NCI-H2196 treated with DMSO at 0.1 percent for 48 hours (cell line): ENCODE measurements around the gene ANK2.

ENCODE experiments used
- DNase-seq: peaks from one replicate; lab custom pipeline; 2025; ENCODE audit not compliant: unreplicated experiment; lab: John Stamatoyannopoulos, UW

Gene ANK2

DNA sequence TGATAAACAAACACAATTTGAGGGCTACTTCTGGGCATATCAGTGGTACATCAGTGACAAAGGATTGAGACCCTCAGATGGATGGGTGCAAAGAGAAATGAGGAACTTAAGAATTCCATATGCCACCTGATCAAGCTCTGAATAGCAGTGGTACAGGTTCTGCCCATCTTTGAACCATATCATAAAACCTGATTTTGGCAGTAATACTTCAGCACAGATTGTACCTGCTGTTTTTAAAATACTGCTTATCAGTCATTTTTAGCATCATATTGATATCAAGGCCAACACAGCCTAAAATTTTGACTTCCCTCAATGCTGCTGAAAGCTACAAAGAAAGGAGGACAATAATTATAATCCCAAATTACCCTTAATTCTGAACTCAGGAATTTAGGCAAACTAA is 41.5 kb downstream of the ANK2 start:
- DNase-seq, result no peak

DNA sequence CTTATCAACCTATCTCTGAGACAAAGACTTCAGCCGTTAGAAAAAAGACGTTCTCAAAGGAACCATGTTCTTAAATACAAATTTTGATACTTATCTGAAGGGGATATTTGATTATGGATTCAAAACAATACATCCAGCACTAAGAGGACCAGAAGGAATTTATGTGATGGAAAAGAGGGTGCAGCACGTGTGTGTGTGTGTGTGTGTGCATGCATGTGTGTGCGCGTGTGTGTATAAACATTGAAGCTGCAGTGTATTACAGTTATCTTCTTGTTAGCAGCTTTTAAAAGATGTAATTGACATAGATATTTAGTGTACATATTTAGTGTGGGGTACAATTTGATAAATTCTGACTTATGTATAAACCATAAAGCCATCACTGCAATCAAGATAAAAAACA is 44.9 kb downstream of the ANK2 start:
- DNase-seq, result no peak

DNA sequence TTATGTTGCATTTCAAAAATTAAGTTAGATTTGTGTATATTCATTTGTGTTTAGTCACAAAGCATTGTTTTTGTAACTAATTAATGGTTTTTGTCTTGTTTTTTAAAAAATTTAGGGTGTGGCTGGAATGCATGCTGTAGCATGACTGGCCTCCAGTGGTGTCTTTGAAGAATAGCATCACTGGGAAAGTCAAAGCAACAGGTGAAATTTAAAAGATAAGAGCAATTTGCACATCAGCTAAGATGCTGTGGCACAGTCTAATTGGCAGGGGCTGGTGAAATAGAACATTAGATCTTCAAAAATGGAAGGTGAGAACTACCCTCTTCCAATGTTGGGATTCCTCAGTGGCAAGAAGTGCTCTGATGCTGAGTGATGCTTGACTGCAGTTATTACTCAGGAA is 45.3 kb downstream of the ANK2 start:
- DNase-seq, result peak; percentile 7

DNA sequence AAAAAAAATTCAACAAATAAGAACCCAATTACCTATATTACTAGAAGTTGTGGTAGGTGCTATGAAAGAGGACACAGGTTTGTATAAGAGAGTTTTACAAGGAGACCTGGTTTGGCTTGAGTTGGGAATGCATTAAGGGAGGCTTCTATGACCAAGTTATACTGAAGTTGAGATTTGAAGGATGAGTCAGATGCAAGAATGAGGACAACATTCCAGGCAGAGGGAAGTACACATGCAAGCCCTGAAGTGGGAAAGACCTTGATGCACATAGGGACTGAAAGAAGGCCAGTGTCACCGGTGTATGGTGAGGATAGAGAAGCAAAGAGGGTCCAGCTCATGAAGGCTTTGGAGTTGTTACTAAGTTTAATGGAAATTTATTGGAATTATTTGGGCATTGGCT is 52.2 kb downstream of the ANK2 start:
- no peak for DNase-seq

DNA sequence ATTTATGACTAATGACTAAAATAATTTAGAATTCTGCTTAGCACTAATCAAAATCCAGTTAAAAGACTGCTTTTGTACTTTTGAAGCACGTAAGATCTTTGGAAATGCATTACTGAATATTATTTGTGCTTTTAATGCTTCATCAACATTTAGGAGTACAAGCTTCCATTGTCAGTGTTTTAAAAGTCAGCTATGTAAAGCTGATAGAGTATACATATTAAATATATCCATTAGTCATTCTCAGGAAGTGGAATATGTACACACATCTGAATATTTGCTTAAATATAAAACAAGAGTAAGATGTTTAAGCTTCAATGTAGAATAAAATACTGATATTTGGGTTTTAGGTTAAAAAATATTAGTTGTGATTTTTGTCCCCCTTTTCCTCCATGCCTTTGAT is 54.1 kb downstream of the ANK2 start:
- DNase-seq, result no peak

DNA sequence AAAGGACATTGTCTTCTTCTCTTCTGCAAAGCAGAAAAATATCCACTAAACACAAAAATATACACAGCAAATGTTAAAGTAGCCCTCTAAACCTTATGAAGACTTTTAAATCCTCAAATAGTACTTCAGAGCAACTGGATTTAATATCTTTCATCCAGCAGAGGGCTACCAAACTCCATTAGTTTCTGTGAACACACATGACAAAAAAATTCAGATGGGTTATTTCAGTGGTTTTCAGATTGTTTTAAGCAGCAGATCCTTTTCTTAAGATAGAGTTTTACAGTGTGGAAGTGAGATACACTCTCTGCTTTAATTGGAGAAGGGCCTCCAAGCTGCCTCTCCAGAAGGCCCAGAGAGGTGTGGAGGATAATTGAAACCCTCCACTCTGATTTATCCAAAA is 56.7 kb downstream of the ANK2 start:
- DNase-seq, result peak; percentile 14

DNA sequence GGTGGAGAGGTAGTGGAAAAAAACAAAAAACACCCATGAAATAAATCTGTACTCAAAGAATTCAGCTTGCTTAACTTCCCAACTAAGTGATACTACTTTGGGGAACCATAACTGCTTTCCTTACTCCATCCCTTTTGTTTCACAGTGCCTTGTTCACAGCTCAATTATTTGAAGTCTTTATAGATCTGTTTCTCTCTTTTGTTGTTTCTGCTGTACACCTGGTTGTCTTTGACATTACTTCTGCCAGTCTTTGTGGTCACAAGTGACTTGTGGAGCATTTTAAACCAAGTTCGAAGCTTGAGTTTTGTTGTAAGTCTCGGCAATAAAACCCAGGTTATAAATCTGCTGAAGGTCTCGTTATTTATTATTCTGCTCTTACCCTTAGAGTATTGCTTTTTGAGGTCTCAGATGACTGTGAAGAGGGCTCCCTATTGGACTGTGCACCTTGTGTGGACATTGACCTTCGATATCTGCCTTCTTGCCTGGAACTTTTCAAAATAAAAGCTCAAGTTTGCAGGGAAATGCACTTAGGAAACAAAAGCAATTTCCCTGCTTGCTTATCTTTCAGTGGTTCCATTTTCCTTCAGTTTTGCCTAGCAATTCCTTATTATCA is 59.8 kb downstream of the ANK2 start:
- DNase-seq, result no peak

DNA sequence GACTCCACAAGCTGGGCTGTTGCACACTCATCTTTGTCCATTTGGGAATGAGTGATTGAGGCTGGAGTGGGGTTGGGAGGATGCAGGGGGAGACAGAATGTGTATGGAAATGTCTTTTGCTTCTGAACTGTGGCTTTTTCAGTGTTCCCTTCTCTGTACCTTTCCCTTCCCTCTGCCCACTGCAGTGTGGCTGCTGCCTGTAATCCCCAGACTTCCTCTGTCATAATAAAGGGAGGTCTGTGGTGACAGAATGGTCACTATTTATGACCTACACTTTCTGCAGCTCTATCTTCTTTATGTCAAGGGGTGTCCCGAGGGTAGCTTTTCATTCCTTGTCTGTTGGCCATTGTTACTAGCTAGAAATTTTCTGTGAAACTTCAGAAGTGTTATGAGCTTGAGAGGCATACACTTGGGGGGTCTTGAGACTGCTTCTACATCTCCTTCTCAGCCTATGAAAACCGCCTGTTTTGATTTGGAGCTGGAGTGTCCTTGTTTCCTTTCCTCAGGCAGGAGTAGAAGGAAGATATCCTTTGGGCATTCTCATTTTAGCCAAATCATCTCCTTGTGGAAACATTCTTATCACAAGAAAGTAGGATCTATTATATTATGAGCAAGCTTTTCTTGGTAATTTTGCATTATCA is 63.0 kb downstream of the ANK2 start:
- no peak for DNase-seq

DNA sequence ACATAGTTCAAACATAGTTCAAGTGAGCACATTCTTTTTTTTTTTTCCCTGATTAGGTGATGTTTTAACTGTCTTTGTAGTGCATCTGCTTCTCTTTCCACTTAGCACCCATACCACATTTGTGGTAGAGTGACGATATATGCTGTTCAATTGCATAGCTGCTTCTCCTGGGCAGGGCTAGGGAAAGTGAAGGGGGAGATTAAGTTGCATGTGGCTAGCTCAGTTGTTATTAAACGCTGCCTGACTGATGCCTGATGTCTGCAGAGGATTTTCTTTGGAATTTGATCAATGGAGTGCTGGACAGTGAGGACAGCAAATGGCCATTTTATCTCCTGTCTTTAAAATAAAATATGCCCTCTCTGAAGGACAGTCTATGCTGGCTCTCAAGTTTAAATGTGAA is 63.7 kb downstream of the ANK2 start:
- DNase-seq, result no peak

DNA sequence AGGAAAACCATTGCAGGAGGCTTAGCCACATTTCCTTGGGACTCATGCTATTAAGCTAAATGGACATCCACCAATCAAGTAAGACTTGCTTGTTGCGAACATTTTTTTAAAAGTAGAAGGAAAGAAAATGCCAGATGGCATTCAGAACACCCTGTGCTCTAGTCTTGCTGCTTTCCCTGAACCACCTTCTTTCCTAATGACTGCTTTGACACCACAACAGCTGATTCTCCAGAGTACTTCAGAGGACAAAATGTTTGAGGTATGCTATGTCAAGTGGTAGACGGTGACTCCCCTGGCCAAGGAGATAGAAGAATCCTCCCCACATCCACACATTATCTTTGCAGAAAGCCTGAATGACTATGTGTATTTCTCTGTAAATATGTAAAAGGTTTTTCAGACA is 65.4 kb downstream of the ANK2 start:
- no peak for DNase-seq

DNA sequence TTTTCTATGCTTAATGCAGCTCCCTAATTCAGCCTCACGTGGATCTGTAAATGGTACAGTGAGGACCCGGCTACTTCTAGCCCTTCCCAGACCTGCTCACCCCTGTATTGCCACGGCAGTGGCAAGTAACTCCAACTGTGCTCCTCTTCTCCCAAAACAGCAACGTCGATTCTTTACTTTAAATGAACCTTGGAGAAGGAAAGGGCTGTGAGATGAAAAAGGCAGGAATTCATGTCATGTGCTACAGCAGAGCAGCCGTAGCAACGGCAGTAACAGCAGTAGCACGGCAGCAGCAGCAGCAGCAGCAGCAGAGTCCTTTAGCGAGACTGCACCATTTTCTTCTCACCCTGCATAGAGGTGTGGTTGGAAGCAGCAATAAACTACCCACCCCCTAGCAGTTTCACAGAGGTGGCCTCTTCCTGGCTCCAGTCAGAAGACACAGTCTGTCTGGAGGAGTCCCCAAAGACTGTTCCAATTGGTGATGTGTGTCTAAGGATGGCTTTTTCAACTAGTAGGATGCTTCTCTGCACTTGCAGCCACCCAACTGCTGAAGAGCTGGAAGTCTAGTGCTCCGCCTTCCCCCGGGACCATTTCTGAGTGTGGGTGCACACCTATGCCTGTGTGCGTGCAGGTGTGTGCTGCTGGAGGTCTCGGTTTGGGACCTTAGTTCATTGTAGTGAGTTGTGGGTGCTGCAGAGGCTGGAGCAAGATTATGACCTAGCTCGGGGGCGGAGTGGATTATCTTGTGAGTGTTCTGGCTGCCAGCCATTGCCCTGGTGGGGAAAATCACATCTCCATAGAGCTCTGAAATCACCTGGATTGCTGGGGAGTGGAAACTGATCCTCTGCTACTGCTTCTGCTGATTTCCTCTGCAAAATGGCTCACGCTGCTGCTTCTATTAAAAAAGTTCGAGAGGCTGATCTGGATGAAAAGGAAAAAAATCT is 67.2 kb downstream of the ANK2 start:
- DNase-seq, result peak; percentile 12

DNA sequence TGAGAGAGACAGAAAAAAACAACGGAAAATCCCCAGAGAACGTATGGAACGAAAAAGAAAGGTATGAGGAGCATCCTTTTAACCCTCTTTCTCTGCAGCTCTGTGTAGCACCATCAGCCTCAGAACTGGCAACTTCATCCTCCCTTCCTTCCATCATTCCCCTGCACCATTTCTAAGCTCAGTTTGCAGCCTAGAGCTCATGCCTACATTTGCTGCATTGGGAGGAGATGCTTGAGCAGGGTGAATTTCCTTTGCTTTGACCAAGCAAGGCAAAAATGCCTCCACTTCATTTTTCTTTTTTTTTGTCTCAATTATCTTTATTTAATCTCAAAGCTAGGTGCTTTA is 67.9 kb downstream of the ANK2 start:
- no peak for DNase-seq

DNA sequence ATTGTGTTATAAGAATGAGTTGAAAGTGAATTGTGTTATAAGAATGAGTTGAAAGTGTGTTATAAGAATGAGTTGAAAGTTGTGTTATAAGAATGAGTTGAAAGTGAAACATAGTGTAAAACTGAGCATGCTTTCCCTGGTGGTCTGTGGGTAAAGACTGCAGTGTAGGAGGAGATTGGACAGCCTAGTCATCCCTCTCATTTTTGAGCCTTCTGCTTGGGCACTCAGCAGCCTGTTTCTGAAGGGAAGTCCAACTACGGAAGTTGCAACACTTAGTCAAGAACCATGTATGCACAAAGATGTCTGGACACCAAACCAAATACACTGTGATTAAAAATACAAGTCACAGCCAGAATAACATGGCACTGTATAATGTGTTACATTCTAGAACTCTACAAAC is 72.6 kb downstream of the ANK2 start:
- no peak for DNase-seq

DNA sequence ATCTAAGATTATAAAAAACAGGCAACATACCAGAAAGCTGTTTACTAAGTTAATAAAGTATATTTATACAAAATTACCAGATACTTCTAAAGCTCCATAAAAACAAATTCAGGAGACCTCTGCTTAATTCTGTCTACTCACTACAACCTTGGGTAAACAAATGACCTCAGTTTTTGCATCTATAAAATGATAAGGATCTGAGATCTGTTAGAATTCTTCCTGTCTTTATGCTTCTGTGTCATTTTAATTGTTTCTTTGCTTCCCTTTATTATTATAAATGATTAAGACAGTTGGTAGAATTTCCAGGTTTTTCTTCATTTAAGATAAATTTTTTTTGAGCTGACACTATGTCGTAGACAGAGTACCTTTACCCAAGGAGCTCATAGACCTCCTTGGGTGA is 76.0 kb downstream of the ANK2 start:
- DNase-seq, result no peak

DNA sequence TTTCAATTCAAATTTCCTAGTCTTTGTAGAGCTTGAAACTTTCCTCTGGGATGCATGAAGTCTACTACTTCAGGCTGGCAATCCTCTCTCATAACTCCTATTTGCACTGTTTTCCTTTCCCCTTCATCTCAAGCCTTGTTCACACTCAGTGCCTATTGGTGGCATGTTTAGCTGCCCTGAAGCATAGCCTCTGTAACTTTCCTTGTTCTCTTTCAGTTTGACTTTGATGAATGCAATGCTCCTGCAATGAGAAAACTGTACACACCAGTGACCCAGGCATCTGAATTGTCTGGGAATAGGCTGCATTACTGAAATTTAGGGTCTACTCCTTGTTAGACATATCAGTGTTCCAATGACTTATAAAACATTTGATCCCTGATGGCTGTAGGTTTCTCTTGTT is 81.7 kb downstream of the ANK2 start:
- DNase-seq, result no peak

DNA sequence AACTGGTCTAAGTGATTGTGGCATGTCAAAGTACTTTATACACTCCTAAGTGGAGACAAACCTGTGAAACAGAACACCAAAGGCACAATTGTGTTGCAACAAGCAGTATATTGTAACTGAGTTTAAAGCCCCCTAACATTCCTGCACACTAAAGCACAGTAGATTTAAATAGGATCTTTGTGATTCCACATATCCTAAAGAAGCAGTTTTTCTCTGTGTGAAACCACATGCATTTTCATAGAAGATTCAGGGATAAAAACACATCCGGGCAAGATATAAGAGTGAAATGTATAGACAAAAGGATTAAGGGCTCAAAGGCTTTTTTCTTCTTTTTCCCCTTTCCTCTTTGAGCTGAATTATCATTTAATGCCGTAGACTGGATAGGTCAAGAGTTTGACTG is 82.2 kb downstream of the ANK2 start:
- no peak for DNase-seq

DNA sequence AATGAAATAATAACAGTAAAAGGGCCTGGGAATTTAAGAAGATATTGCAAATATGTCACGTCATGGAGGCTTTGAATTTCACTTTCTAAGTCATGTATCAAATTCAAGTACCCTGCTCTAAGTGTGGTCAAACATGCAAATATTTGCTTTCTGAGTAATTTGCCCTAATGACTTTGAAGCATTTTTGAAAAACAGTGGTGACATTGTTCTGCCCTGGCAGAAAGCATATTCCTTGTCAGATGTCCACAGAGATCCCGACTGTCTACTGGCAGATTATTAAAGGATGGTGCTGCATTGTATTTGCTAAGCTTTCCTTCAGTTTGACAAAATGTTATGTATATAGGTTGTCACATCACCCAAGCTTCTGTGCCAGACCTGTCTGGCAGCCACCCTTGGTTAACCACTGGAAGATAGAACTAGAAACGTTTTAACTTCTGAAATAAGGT is 92.5 kb downstream of the ANK2 start:
- peak; percentile 58 for DNase-seq

DNA sequence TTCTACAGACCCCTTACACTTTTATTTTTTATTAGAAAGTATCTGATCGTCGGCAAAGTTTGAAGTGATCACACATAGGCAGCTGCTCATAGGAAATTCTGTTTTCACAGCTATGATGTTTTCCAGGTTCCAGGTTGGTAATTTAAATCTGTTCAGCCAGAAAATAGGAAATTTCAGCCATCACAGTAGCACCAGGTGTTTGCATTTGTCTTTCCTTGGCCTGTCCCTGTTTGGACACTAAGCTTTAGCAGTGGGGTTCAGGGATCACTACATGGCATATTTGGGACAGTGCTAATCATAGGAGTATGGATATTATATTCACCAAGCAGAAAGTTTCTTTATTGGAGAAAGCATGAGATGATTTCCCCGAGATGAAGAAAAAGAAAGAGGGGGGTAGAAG is 92.9 kb downstream of the ANK2 start:
- no peak for DNase-seq

DNA sequence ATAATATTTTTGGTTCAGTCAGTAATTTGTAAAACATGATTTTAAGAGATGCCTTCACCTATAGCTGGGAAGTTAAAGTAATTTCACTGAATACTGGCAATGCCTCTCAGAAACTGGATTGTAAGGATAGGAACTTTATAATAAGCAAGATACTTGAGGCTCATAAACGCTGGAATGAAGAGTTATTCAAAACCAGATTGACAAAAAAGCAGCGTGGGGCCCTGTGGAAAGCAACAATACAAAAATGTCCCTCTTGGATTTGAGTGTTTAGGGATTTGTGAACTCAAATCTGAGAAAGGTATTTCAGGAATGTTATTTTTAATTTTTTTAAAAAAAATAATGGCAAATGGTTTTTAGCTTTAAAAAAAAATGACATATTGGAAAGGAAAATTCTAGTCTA is 94.6 kb downstream of the ANK2 start:
- DNase-seq, result no peak

DNA sequence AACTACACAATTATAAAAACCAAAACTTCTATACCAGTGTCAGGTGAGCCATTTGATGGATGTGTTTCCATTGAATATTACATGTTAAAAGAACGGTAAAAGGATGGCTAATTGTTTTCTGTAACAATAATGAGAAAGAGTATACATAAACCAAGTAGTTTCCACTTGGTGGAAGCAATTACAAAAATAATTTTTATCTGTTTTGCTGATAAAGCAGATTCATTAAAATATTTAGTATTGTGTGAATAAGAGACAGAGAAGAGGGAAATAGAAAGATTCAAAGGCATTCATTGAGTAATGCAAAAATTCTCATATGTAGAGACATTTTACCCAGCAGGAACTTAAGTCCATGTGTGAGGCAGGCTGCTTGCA is 95.7 kb downstream of the ANK2 start:
- no peak for DNase-seq

DNA sequence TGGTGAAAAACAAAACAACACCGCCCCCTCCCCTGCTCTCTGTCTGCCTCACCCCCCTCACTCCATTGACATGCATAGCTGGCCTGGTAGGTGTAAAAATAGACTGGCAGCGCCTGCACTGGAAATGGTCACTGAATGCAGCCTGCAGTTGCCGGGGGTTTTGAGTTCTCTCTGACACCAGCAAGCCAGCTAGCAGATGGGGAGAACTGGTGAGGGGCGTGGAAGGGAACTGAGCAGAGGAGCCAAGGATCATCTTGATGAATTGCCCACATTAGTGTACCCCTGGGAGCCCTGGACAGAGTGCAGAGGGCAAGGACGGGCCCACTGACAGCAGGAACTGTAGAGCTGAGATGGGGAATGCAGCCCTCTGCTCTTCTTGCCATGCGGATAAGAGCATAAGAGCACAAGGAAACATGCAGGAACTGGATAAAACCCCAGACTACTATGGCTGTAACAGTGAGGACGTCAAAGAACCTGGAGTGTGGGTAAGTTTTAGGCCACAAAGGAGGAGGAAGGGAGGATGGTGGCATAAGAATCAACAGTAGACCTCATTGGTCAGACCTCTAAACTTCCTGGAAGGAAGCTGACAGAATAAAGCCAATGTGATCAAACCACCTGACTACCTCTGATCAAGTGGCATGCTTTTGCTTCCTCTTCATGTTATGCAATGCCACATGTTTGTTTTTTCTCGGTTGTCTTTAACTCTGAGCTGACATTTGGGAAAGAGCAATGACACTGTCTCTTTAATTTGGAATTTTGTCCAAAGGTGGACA is 96.3 kb downstream of the ANK2 start:
- DNase-seq, result no peak
